Keratinocyte (primary cell): ENCODE results near the gene ISX. TPM values are rescaled to one million over a fixed set of nuclear protein-coding genes. Genes with fewer than 3 reads are reported as not detected.

Experiments used
- DNase-seq: peaks from one replicate; pipeline ENCODE4 v3.0.0-alpha.2; 2011; ENCODE audit warnings: low read depth, missing footprints, low spot score
- FAIRE-seq: peaks from 2 replicates; lab custom pipeline; 2011; peaks lifted over from hg19 to GRCh38; lab: Jason Lieb, UNC
- H2AFZ ChIP-seq: 2 replicates; pipeline ENCODE4 v1.6.0; 2012; ENCODE audit warnings: low read length, control low read depth, inconsistent platforms; ENCODE audit not compliant: control insufficient read depth
- H3K27ac ChIP-seq: 2 replicates; pipeline ENCODE4 v1.5.1; 2011; ENCODE audit warnings: low read length; ENCODE audit not compliant: control insufficient read depth, insufficient read depth
- H3K27me3 ChIP-seq: 3 replicates; pipeline ENCODE4 v1.6.0; 2011; ENCODE audit warnings: low read length; ENCODE audit not compliant: control insufficient read depth, insufficient read depth; ENCODE audit errors: extremely low read depth
- H3K36me3 ChIP-seq, 2 experiments: 2 replicates in 1 of 2; 3 replicates in 1 of 2; pipeline ENCODE4 v1.5.1; 2011; ENCODE audit warnings: low read length in 2 of 2, mild to moderate bottlenecking in 1 of 2; ENCODE audit not compliant: control insufficient read depth in 2 of 2, insufficient read depth in 2 of 2; ENCODE audit errors: extremely low read depth in 1 of 2
- H3K4me1 ChIP-seq: 3 replicates; pipeline ENCODE4 v1.5.1; 2011; ENCODE audit warnings: low read length; ENCODE audit not compliant: control insufficient read depth, insufficient read depth; ENCODE audit errors: extremely low read depth
- H3K4me2 ChIP-seq: 3 replicates; pipeline ENCODE4 v1.6.0; 2011; ENCODE audit warnings: low read depth, low read length; ENCODE audit not compliant: control insufficient read depth, insufficient read depth; ENCODE audit errors: extremely low read depth
- H3K4me3 ChIP-seq, 3 experiments: fragments of 200-600 bp in 1 of 3; sonication (generic) in 1 of 3; 2 replicates in 2 of 3; 3 replicates in 1 of 3; pipeline ENCODE4 v1.5.1; 2011 to 2016; ENCODE audit warnings: low read length in 3 of 3, mild to moderate bottlenecking in 3 of 3, control low read depth in 2 of 3, inconsistent platforms in 1 of 3, low read depth in 1 of 3, mixed read lengths in 1 of 3, mixed run types in 1 of 3, moderate library complexity in 1 of 3; ENCODE audit not compliant: control insufficient read depth in 2 of 3, insufficient read depth in 2 of 3; ENCODE audit errors: extremely low read depth in 1 of 3
- H3K79me2 ChIP-seq: 2 replicates; pipeline ENCODE4 v1.6.0; 2012; ENCODE audit warnings: low read length; ENCODE audit not compliant: control insufficient read depth, insufficient read depth
- H3K9ac ChIP-seq: 3 replicates; pipeline ENCODE4 v1.6.0; 2011; ENCODE audit warnings: low read length; ENCODE audit not compliant: control insufficient read depth, insufficient read depth; ENCODE audit errors: extremely low read depth
- H3K9me1 ChIP-seq: 3 replicates; pipeline ENCODE4 v1.6.0; 2011; ENCODE audit warnings: low read length; ENCODE audit not compliant: control insufficient read depth, insufficient read depth; ENCODE audit errors: extremely low read depth
- H3K9me3 ChIP-seq: 2 replicates; pipeline ENCODE4 v1.5.1; 2012; ENCODE audit warnings: low read depth, low read length; ENCODE audit not compliant: control insufficient read depth
- H4K20me1 ChIP-seq: 3 replicates; pipeline ENCODE4 v1.6.0; 2011; ENCODE audit warnings: low read length; ENCODE audit not compliant: control insufficient read depth, insufficient read depth; ENCODE audit errors: extremely low read depth
- CTCF ChIP-seq, 3 experiments: IDR thresholded peaks in 1 of 3; conservative IDR thresholded peaks in 1 of 3; optimal IDR thresholded peaks in 1 of 3; 2 replicates in 2 of 3; 3 replicates in 1 of 3; pipeline versions ENCODE3 to v1.5.1; 2011; ENCODE audit warnings: low read length in 3 of 3, mild to moderate bottlenecking in 3 of 3, moderate library complexity in 2 of 3, control low read depth in 1 of 3, inconsistent platforms in 1 of 3; ENCODE audit not compliant: insufficient read depth in 2 of 3; ENCODE audit errors: extremely low read depth in 1 of 3
- EZH2 ChIP-seq: IDR thresholded peaks from one replicate; pipeline ENCODE4 v1.6.1; 2012; ENCODE audit warnings: inconsistent platforms, mild to moderate bottlenecking, low read length, moderate library complexity
- dilution Hi-C: fragments of 300-500 bp; cut with MboI; formaldehyde crosslinking; loops from one replicate; pipeline ENCODE4 v1.7.0; 2020; ENCODE audit warnings: low sequenced_read_pairs; ENCODE audit not compliant: extremely low pct_ligation_motif_present
- polyA plus RNA-seq, 5 experiments: library from polyadenylated mRNA; depleted of rRNA in 3 of 5; stranded (reverse) in 3 of 5; stranded (forward) in 1 of 5; unstranded in 1 of 5; fragments of >200 nt; gene quantifications; 1 replicate in 1 of 5; 2 replicates in 3 of 5; 3 replicates in 1 of 5; pipeline versions ENCODE4 v1.2.1 to v1.2.3, GENCODE V29; 2011 to 2012; ENCODE audit warnings: missing spikeins in 2 of 5, low read depth in 1 of 5, low replicate concordance in 1 of 5

The ISX gene
- polyA plus RNA-seq, 1 donor (not counting 4 experiments of a cell fraction or from before 2014, with no cell fraction given): not detected

GRCh38 chr22:35051013-35051535 lies 14.9 kb upstream of the ISX start:
- Histone ChIP-seq H4K20me1 (no peaks in the 10 kb centered on the region), H3K36me3 (no peaks in the 10 kb centered on the region), H3K4me3 (no peak overlapping the region), H3K4me2 (no peak overlapping the region), H2AFZ (no peak overlapping the region), H3K9me1 (no peaks in the 10 kb centered on the region), H3K27ac (no peak overlapping the region), H3K27me3 (no peaks in the 10 kb centered on the region), H3K79me2 (no peaks in the 10 kb centered on the region), H3K4me1 (no peaks in the 10 kb centered on the region), H3K9ac (no peak overlapping the region), H3K9me3 (no peaks in the 10 kb centered on the region)
- FAIRE-seq (no peak), DNase-seq (no peak)
- dilution Hi-C loops: no loop called here
- no peak for TF ChIP-seq CTCF (optimal IDR thresholded peaks at IDR 0.05 in 1 of 3, IDR thresholded peaks at IDR 0.05 in 1 of 3, conservative IDR thresholded peaks at IDR 0.05 in 1 of 3; ENCODE audit: extremely low read depth in 1 of 3, insufficient read depth in 2 of 3, low read length in 3 of 3)

- H3K36me3 ChIP-seq: no peaks in the 10 kb centered on the region
- H3K4me2 ChIP-seq: no peak overlapping the region
- no peak overlapping the region for H3K4me3 ChIP-seq
- DNase-seq: no peak
- dilution Hi-C loops: no loop called here
- no peak for TF ChIP-seq CTCF (optimal IDR thresholded peaks at IDR 0.05 in 1 of 3, IDR thresholded peaks at IDR 0.05 in 1 of 3, conservative IDR thresholded peaks at IDR 0.05 in 1 of 3; ENCODE audit: extremely low read depth in 1 of 3, insufficient read depth in 2 of 3, low read length in 3 of 3)
- TF ChIP-seq EZH2: no peak
- H3K27me3 ChIP-seq: no peaks in the 10 kb centered on the region
- no peak overlapping the region for H3K27ac ChIP-seq
- no peaks in the 10 kb centered on the region for H3K9me1 ChIP-seq
- H4K20me1 ChIP-seq: no peaks in the 10 kb centered on the region
- no peak overlapping the region for H2AFZ ChIP-seq
- no peaks in the 10 kb centered on the region for H3K9me3 ChIP-seq
- no peak overlapping the region for H3K9ac ChIP-seq
- no peaks in the 10 kb centered on the region for H3K4me1 ChIP-seq
- H3K79me2 ChIP-seq: no peaks in the 10 kb centered on the region
- no peak for FAIRE-seq
These were observed 14.2 kb upstream of the ISX start for GRCh38 chr22:35051791-35052190.
